ENCODE results near the gene SLC2A1. TPM values are rescaled to one million over a fixed set of nuclear protein-coding genes. Genes with fewer than 3 reads are reported as not detected.
A peak's percentile ranks its signal among the peaks of the same experiment; 100 is the strongest.
"Not testable (repeated sequence)": the region's sequence is repeated elsewhere in the genome, so short reads cannot be mapped to it uniquely, and the experiment has no call there.

Gene SLC2A1
- total RNA-seq, 2 experiments from 2014 or later: 98.0 to 109 TPM

DNA sequence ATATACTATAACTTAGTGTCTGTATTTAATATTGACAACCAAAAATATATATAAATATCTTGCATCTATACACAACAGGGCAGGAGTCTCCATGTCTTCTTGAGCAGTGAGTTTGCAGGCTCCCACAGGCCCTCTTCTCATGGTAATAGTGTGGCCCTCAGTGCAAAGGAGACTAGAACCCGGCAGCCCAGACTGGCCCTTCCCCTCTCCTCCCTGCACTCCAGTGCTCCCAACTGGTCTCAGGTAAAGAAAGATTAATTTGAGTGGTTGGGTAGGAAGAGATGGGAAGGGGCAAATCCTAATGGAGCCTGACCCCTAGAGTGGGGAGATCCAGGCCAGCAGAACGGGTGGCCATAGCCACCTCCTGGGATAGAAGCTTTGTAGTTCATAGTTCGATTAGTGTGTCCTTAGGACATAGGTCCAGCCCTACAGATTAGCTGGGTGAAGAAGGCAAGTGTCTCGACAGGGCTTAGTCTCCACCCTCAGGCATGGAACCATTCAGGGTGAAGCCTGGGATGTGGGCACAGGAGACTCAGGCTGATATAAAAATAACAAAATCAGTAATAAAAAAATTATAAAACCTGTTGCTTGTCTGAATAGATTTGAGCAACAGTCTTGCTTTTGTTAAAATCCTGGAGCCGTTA is 32.3 kb downstream of the SLC2A1 start:
- peak overlapping the region; percentile 96 for H3K27ac Mint-ChIP-seq
- POLR2A ChIA-PET: no interaction called here
- H3K4me1 Mint-ChIP-seq: peaks cover 75% of the 10 kb centered on the region

DNA sequence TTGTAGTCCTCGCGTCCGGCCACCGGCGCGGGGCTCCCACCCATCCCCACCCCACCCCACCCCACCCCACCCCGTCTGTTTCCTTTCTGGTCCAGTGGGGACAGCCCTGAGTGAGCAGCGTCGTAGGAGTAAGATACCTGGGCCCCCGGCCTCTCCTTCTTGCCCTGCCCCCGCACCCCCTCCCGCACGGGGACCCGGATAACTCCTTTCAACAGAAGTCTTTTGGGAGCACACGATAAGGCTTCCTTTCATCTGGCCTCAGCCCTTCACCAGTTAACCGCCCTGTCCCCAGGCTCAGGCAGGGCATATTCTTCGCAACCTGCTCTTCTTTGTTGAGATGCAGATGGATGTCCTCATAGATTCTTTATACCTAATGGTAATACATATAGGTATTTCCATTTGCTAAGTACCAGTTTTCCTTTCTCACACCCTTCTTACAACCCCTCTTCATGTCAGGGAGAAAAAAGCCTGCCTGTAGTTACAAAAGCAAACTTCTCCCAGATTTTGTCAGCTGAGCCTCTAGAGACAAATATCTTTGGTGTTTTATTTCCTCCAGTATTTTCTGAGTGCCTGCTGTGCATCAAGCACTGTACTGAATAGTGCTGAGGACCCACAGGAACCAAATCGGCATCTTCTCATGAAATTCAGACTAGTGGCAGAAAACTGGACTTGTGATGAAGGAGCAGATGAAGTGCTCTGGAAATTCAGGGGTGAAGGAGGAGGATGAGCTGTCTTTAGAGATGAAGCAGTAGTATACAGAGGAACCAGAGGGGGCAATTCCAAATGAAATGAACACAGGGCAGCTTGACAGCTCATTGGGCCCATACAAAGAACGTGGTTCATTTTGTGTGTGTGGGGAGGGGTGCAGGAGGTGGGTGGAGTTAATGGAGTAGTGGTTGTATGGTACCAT is 33.6 kb downstream of the SLC2A1 start:
- CTCF ChIA-PET: interaction anchor here (0.6 to 5.1 kb wide), 8 partner anchors 10 to 148 kb away, joined by 3 to 47 read pairs (median 6); no protein-coding TSS in a partner anchor
- POLR2A ChIA-PET: no interaction called here
- Mint-ChIP-seq H3K27me3 (no peaks in the 10 kb centered on the region), H3K9me3 (no peaks in the 10 kb centered on the region), H3K27ac (peak overlapping the region; percentile 96), H3K4me1 (peaks cover 63% of the 10 kb centered on the region), H3K4me3 (peak overlapping the region; percentile 87), H3K36me3 (ENCODE audit: low read depth) (peaks cover 49% of the 10 kb centered on the region)
- DNase-seq: no peak

More for the DNA sequence above, 32.3 kb downstream of the SLC2A1 start:
- no peak for DNase-seq
- Mint-ChIP-seq H3K36me3 (ENCODE audit: low read depth) (peaks cover 61% of the 10 kb centered on the region), H3K4me3 (no peak overlapping the region), H3K9me3 (no peaks in the 10 kb centered on the region), H3K27me3 (no peaks in the 10 kb centered on the region)
- CTCF ChIA-PET: interaction anchor here (2.1 to 5.1 kb wide), 2 partner anchors 26 to 146 kb away, joined by 6 to 47 read pairs; no protein-coding TSS in a partner anchor

DNA sequence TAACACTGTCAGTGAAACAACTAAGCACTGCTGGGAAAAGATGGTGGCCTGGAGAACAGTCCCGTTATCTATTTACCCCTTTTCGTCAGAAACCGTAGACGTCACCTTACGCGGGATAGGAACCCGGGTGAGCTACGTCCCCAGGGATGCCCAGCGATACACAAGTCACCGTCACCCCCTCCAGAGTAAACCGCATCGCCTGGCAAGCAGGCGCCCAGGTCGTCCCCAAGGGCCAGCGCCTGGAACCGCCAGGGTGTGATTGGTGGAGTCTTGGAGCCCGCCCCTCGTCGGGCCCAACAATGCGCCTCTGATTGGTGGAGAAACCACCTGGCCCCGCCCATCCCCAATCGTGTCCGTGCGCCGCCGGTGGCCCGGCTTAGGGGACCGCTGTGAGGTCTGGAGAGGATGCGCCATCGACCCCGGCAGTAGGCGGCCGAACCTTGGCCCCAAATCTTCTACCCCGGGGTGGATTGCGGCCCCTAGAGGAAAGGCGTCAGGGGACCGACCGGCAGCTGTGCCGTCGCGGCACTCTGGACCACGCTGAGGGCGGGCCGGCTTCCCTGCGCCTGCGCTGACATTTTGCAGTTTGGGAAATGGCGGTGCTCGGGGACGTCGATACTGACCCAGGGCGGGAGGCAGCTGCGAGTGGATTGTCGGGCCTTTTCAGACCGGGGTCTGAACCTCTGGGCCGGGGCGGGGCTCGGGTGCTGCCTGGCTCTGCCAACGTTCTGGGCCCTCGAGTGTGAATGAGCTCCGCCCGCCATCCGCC is 34.4 kb downstream of the SLC2A1 start:
- Mint-ChIP-seq H3K27ac (peak overlapping the region; percentile 96), H3K9me3 (no peaks in the 10 kb centered on the region)

DNA sequence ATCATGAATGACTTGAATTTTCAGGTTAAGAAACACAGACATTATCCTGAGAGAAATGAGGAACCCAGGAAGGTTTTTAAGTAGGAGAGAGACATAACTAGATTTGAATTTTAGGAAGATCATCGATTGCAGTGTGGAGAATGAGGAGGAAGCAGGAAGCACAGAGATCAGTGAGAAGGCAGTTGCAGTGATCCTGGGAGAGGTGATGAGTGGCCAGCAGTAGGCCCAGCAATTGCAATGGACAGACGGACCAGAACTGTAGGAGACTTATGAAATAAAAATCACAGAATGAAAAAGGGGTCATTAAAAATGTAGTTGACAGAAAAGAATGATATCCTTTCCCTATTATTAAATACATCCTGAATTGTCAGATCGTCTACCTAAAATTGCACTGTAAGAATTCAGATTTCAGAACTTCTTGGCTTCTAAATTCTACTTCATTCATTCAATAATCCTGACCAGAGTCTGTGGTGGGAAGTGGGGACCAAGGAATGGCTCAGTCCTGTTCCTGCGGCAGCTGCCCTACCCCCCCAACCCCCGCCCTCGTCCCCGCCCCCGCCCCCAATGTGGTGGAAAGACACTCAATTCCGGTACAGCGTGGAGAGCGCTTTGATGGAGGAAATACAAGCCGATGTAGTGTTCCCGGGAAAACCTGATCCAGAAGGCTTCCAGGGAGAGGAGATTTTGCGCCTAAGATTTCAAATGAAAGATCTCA is 35.1 kb downstream of the SLC2A1 start:
- ChIA-PET POLR2A (interaction anchor here (0.7 to 1.8 kb wide), 3 partner anchors 29 to 150 kb away, joined by 3 to 4 read pairs (median 3); no protein-coding TSS in a partner anchor), CTCF (interaction anchor here (0.7 to 5.1 kb wide), 20 partner anchors 9 to 169 kb away, joined by 3 to 47 read pairs (median 4); no protein-coding TSS in a partner anchor)
- H3K27me3 Mint-ChIP-seq: no peaks in the 10 kb centered on the region
- no peak for DNase-seq
- H3K36me3 Mint-ChIP-seq (ENCODE audit: low read depth): peaks cover 35% of the 10 kb centered on the region
- peak overlapping the region; percentile 87 for H3K4me3 Mint-ChIP-seq
- no peaks in the 10 kb centered on the region for H3K9me3 Mint-ChIP-seq
- H3K27ac Mint-ChIP-seq: peak overlapping the region; percentile 96
- peaks cover 48% of the 10 kb centered on the region for H3K4me1 Mint-ChIP-seq

More for the DNA sequence above, 34.4 kb downstream of the SLC2A1 start:
- Mint-ChIP-seq H3K4me1 (peaks cover 55% of the 10 kb centered on the region), H3K36me3 (ENCODE audit: low read depth) (peaks cover 42% of the 10 kb centered on the region), H3K27me3 (no peaks in the 10 kb centered on the region), H3K4me3 (peak overlapping the region; percentile 87)
- POLR2A ChIA-PET: interaction anchor here (0.7 to 1.8 kb wide), 2 partner anchors 28 to 150 kb away, joined by 3 to 4 read pairs; no protein-coding TSS in a partner anchor
- peak; percentile 93 for DNase-seq
- CTCF ChIA-PET: interaction anchor here (0.6 to 5.1 kb wide), 7 partner anchors 11 to 148 kb away, joined by 3 to 47 read pairs (median 6); no protein-coding TSS in a partner anchor

DNA sequence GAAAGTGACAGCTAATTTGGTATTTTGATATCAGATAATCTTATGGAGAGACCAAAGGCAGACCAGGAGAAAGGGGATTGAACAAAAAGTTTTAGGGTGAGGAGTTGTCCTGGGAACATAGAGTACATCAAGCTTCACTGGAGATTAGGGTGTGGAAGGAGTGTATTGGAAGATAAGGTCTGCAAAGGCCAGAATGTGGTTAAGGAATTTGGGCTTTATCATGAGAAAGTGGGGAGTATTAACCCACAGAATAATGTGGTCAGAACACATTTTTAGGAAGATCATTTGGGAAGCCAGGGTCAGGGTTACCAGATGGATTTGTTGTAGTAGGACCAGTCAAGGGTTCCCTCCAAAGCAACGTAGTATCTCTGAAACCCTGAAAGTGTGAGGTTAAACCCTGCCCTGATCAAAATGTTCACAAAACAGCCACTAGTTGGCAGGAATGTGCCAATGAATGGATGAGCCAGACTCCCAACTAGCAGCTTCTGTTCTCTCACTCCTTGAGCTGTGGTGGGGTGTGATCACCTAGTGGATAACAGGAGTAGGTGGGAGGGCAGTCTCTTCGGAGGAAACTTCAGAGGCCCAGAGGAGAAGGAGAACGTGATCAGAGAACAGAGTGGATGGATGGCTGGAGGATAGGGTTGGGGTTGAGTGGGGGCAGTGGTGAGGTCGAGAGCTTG is 35.8 kb downstream of the SLC2A1 start:
- peaks cover 28% of the 10 kb centered on the region for H3K36me3 Mint-ChIP-seq (ENCODE audit: low read depth)
- peaks cover 41% of the 10 kb centered on the region for H3K4me1 Mint-ChIP-seq
- no peaks in the 10 kb centered on the region for H3K9me3 Mint-ChIP-seq
- peak; percentile 80 for DNase-seq
- peak overlapping the region; percentile 96 for H3K27ac Mint-ChIP-seq
- ChIA-PET CTCF (interaction anchor here (0.7 to 5.1 kb wide), 22 partner anchors 9 to 169 kb away, joined by 3 to 47 read pairs (median 4); no protein-coding TSS in a partner anchor), POLR2A (interaction anchor here (0.8 to 1.8 kb wide), 2 partner anchors 30 to 151 kb away, joined by 3 to 4 read pairs; no protein-coding TSS in a partner anchor)
- peaks cover under 1% of the 10 kb centered on the region for H3K27me3 Mint-ChIP-seq
- peak overlapping the region; percentile 87 for H3K4me3 Mint-ChIP-seq

- peaks cover 1% of the 10 kb centered on the region for H3K27me3 Mint-ChIP-seq
- DNase-seq: no peak
- CTCF ChIA-PET: interaction anchor here (0.8 to 5.1 kb wide), 10 partner anchors 8 to 151 kb away, joined by 3 to 47 read pairs (median 4); no protein-coding TSS in a partner anchor
- H3K4me1 Mint-ChIP-seq: peaks cover 37% of the 10 kb centered on the region
- no peaks in the 10 kb centered on the region for H3K9me3 Mint-ChIP-seq
- H3K36me3 Mint-ChIP-seq (ENCODE audit: low read depth): peaks cover 17% of the 10 kb centered on the region
- POLR2A ChIA-PET: no interaction called here
- no peak overlapping the region for H3K27ac Mint-ChIP-seq
- no peak overlapping the region for H3K4me3 Mint-ChIP-seq
These were observed 36.9 kb downstream of the SLC2A1 start for GRCh38 chr1:42921769-42922168.

DNA sequence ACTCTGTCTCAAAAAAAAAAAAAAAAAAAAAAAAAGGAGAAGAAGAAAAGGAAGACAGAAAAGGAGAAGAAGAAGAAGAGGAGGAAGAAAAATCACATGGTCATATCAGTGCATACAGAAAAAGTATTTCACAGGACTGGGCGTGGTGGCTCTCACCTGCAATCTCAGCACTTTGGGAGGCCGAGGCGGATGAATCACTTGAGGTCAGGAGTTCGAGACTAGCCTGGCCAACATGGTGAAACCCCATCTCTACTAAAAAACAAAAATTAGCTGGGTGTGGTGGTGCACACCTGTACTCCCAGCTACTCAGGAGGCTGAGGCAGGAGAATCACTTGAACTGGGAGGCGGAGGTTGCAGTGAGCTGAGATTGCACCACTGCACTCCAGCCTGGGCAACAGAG is 39.0 kb downstream of the SLC2A1 start:
- not testable (repeated sequence) for H3K36me3 Mint-ChIP-seq (ENCODE audit: low read depth)

DNA sequence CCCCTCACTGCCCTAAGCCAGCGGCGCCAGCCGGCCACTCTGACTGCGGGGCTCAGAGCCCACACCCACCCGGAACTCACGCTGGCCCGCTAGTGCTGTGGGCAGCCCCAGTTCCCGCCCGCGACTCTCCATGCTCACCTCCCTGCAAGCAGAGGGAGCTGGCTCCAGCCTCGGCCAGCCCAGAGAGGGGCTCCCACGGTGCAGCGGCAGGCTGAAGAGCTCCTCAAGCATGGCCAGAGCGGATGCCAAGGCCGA is 41.5 kb downstream of the SLC2A1 start:
- Mint-ChIP-seq H3K9me3 (peaks cover 20% of the 10 kb centered on the region), H3K4me1 (peaks cover 6% of the 10 kb centered on the region), H3K4me3 (no peak overlapping the region), H3K36me3 (ENCODE audit: low read depth) (peaks cover 6% of the 10 kb centered on the region), H3K27ac (no peak overlapping the region), H3K27me3 (peaks cover 3% of the 10 kb centered on the region)
- DNase-seq: no peak
- ChIA-PET CTCF (interaction anchor here (1.5 to 6.6 kb wide), 2 partner anchors 151 to 156 kb away, joined by 3 to 52 read pairs; no protein-coding TSS in a partner anchor), POLR2A (no interaction called here)

More for the DNA sequence above, 39.0 kb downstream of the SLC2A1 start:
- H3K4me1 Mint-ChIP-seq: peaks cover 21% of the 10 kb centered on the region
- POLR2A ChIA-PET, H3K9me3 Mint-ChIP-seq, H3K4me3 Mint-ChIP-seq, H3K27ac Mint-ChIP-seq, H3K27me3 Mint-ChIP-seq, DNase-seq: not testable (repeated sequence)
- CTCF ChIA-PET: interaction anchor here (6.6 kb wide), 1 partner anchor 153 kb away, joined by 52 read pairs; no protein-coding TSS in a partner anchor

GRCh38 chr1:42915456-42915855 is 43.2 kb downstream of the SLC2A1 start:
- CTCF ChIA-PET: interaction anchor here (3.8 to 6.6 kb wide), 2 partner anchors 7 to 157 kb away, joined by 19 to 52 read pairs; no protein-coding TSS in a partner anchor
- Mint-ChIP-seq H3K27me3 (peaks cover 3% of the 10 kb centered on the region), H3K36me3 (ENCODE audit: low read depth) (peaks cover 6% of the 10 kb centered on the region), H3K4me3 (no peak overlapping the region), H3K4me1 (peaks cover 6% of the 10 kb centered on the region), H3K9me3 (peaks cover 20% of the 10 kb centered on the region), H3K27ac (no peak overlapping the region)
- POLR2A ChIA-PET: interaction anchor here (0.6 kb wide), 1 partner anchor 163 kb away, joined by 3 read pairs; no protein-coding TSS in a partner anchor
- DNase-seq: no peak

- no peak overlapping the region for H3K27ac Mint-ChIP-seq
- H3K4me3 Mint-ChIP-seq: no peak overlapping the region
- CTCF ChIA-PET: interaction anchor here (0.7 to 6.6 kb wide), 17 partner anchors 8 to 313 kb away, joined by 3 to 66 read pairs (median 4); partner anchors contain the start of gene ZNF691
- peaks cover 6% of the 10 kb centered on the region for H3K4me1 Mint-ChIP-seq
- peaks cover 3% of the 10 kb centered on the region for H3K27me3 Mint-ChIP-seq
- H3K36me3 Mint-ChIP-seq (ENCODE audit: low read depth): peaks cover 6% of the 10 kb centered on the region
- no peak for DNase-seq
- POLR2A ChIA-PET: interaction anchor here (1.2 kb wide), 1 partner anchor 159 kb away, joined by 10 read pairs; no protein-coding TSS in a partner anchor
- peaks cover 20% of the 10 kb centered on the region for H3K9me3 Mint-ChIP-seq
These were observed 44.5 kb downstream of the SLC2A1 start for GRCh38 chr1:42914092-42914627.

Data from activated CD4-positive, alpha-beta T cell treated with anti-CD3 and anti-CD28 coated beads, Interleukin-2, amount 10 ng/mL, durations not matched to agents 7 days and 5 days (primary cell).